Central memory CD8-positive, alpha-beta T cell (primary cell): ENCODE measurements around the gene BACH2.
"Not testable (repeated sequence)": the region's sequence is repeated elsewhere in the genome, so short reads cannot be mapped to it uniquely, and the experiment has no call there.

Experiments used
- ATAC-seq: fragments of 150-1000 bp; cut with Tn5 transposase; replicated peaks from 2 replicates; pipeline ENCODE4 v1.10.0; 2022; ENCODE audit warnings: mild to moderate bottlenecking, moderate FRiP score, moderate number of reproducible peaks; ENCODE audit not compliant: poor library complexity, severe bottlenecking; ENCODE audit errors: extremely low read depth
- DNase-seq, 2 donors: peaks; one replicate each; pipeline ENCODE4 v3.0.0; 2021; ENCODE audit warnings: low spot score in 2 of 2
- H3K27ac Mint-ChIP-seq: one replicate; pipeline ENCODE4 v1.8.0; 2022; ENCODE audit warnings: low read depth, mild to moderate bottlenecking, moderate library complexity, mixed read lengths
- H3K27me3 Mint-ChIP-seq: one replicate; pipeline ENCODE4 v1.8.0; 2022; ENCODE audit warnings: mixed read lengths
- H3K36me3 Mint-ChIP-seq: one replicate; pipeline ENCODE4 v1.8.0; 2022; ENCODE audit warnings: mild to moderate bottlenecking, moderate library complexity, mixed read lengths; ENCODE audit not compliant: insufficient read depth
- H3K4me1 Mint-ChIP-seq: one replicate; pipeline ENCODE4 v1.8.0; 2022; ENCODE audit warnings: mixed read lengths
- H3K4me3 Mint-ChIP-seq: one replicate; pipeline ENCODE4 v1.8.0; 2022; ENCODE audit warnings: mild to moderate bottlenecking, moderate library complexity, mixed read lengths
- H3K9me3 Mint-ChIP-seq: one replicate; pipeline ENCODE4 v1.8.0; 2022; ENCODE audit warnings: mixed read lengths

BACH2 gene

GRCh38 chr6:90209527-90209926, 87.1 kb downstream of the BACH2 start:
- Mint-ChIP-seq H3K4me3 (no peak overlapping the region), H3K9me3 (no peaks in the 10 kb centered on the region), H3K27ac (no peak overlapping the region), H3K36me3 (no peaks in the 10 kb centered on the region), H3K4me1 (peaks cover 11% of the 10 kb centered on the region), H3K27me3 (no peaks in the 10 kb centered on the region)
- no peak for ATAC-seq
- no peak for DNase-seq

DNA sequence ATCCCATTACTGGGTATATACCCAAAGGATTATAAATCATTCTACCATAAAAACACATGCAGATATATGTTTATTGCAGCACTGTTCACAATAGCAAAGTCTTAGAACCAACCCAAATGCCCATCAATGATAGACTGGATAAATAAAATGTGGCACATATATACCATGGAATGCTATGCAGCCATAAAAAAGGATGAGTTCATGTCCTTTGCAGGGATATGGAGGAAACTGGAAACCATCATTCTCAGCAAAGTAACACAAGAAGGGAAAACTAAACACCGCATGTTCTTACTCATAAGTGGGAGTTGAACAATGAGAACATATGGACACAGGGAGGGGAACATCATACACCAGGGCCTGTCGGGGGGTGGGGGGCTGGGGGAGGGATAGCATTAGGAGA, 88.0 kb downstream of the BACH2 start:
- H3K36me3 Mint-ChIP-seq, H3K9me3 Mint-ChIP-seq, DNase-seq, ATAC-seq, H3K27ac Mint-ChIP-seq, H3K4me3 Mint-ChIP-seq, H3K27me3 Mint-ChIP-seq: not testable (repeated sequence)
- H3K4me1 Mint-ChIP-seq: peaks cover 11% of the 10 kb centered on the region

- H3K4me3 Mint-ChIP-seq: no peak overlapping the region
- H3K36me3 Mint-ChIP-seq: peaks cover 4% of the 10 kb centered on the region
- H3K9me3 Mint-ChIP-seq: no peaks in the 10 kb centered on the region
- no peak overlapping the region for H3K27ac Mint-ChIP-seq
- H3K4me1 Mint-ChIP-seq: peaks cover 8% of the 10 kb centered on the region
- no peak for ATAC-seq
- no peak for DNase-seq
- no peaks in the 10 kb centered on the region for H3K27me3 Mint-ChIP-seq
Observed at GRCh38 chr6:90204327-90205056, 92.2 kb downstream of the BACH2 start.

- no peak for ATAC-seq
- peaks cover 8% of the 10 kb centered on the region for H3K4me1 Mint-ChIP-seq
Observed at GRCh38 chr6:90203672-90204071, 93.0 kb downstream of the BACH2 start.

GRCh38 chr6:90202156-90202555, 94.5 kb downstream of the BACH2 start:
- H3K27me3 Mint-ChIP-seq: no peaks in the 10 kb centered on the region
- peaks cover 8% of the 10 kb centered on the region for H3K4me1 Mint-ChIP-seq
- H3K36me3 Mint-ChIP-seq: peaks cover 4% of the 10 kb centered on the region
- no peak overlapping the region for H3K27ac Mint-ChIP-seq
- H3K4me3 Mint-ChIP-seq: no peak overlapping the region
- DNase-seq (no peak), ATAC-seq (no peak)
- H3K9me3 Mint-ChIP-seq: peaks cover 5% of the 10 kb centered on the region

More at GRCh38 chr6:90203672-90204071, 93.0 kb downstream of the BACH2 start:
- no peak overlapping the region for H3K4me3 Mint-ChIP-seq
- H3K9me3 Mint-ChIP-seq: no peaks in the 10 kb centered on the region
- no peak overlapping the region for H3K27ac Mint-ChIP-seq
- no peaks in the 10 kb centered on the region for H3K27me3 Mint-ChIP-seq
- peaks cover 4% of the 10 kb centered on the region for H3K36me3 Mint-ChIP-seq
- DNase-seq: no peak

- peaks cover 8% of the 10 kb centered on the region for H3K4me1 Mint-ChIP-seq
- ATAC-seq (no peak), DNase-seq (no peak)
- peaks cover 4% of the 10 kb centered on the region for H3K36me3 Mint-ChIP-seq
- no peak overlapping the region for H3K27ac Mint-ChIP-seq
- H3K4me3 Mint-ChIP-seq: no peak overlapping the region
- H3K27me3 Mint-ChIP-seq: no peaks in the 10 kb centered on the region
- peaks cover 5% of the 10 kb centered on the region for H3K9me3 Mint-ChIP-seq
Observed at GRCh38 chr6:90199900-90200299, 96.7 kb downstream of the BACH2 start.

DNA sequence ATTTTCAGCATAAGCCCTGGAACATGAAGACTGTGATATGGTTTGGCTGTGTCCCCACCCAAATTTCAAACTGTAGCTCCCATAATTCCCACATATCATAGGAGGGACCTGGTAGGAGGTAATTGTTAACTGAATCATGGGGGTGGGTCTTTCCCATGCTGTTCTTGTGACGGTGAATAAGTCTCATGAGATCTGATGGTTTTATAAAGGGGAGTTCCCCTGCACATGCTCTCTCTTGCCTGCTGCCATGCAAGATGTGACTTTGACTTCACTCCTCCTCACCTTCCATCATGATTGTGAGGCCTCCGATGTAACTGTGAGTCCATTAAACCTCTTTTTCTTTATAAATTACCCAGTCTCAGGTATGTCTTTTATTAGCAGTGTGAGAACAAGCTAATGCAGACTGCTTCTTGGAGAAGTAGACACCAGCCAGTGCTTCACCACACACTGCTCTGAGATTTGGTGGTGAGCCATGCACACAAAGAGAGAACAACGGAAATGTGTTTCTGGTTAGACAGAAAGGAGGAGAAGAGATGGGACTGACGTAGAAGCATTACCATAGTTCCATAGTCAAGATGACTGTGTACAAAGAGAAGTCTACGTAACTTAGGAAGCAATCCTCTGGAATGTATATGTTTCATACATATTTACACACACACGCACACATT, 97.8 kb downstream of the BACH2 start:
- H3K27me3 Mint-ChIP-seq: no peaks in the 10 kb centered on the region
- H3K4me3 Mint-ChIP-seq: no peak overlapping the region
- no peak overlapping the region for H3K27ac Mint-ChIP-seq
- peaks cover 8% of the 10 kb centered on the region for H3K4me1 Mint-ChIP-seq
- no peak for ATAC-seq
- peaks cover 2% of the 10 kb centered on the region for H3K36me3 Mint-ChIP-seq
- peaks cover 5% of the 10 kb centered on the region for H3K9me3 Mint-ChIP-seq
- DNase-seq: no peak

GRCh38 chr6:90197854-90198496, 98.7 kb downstream of the BACH2 start:
- peaks cover 5% of the 10 kb centered on the region for H3K9me3 Mint-ChIP-seq
- H3K27me3 Mint-ChIP-seq: no peaks in the 10 kb centered on the region
- no peak overlapping the region for H3K4me3 Mint-ChIP-seq
- no peaks in the 10 kb centered on the region for H3K36me3 Mint-ChIP-seq
- H3K27ac Mint-ChIP-seq: no peak overlapping the region
- no peak for DNase-seq
- ATAC-seq: no peak
- H3K4me1 Mint-ChIP-seq: peaks cover 8% of the 10 kb centered on the region

DNA sequence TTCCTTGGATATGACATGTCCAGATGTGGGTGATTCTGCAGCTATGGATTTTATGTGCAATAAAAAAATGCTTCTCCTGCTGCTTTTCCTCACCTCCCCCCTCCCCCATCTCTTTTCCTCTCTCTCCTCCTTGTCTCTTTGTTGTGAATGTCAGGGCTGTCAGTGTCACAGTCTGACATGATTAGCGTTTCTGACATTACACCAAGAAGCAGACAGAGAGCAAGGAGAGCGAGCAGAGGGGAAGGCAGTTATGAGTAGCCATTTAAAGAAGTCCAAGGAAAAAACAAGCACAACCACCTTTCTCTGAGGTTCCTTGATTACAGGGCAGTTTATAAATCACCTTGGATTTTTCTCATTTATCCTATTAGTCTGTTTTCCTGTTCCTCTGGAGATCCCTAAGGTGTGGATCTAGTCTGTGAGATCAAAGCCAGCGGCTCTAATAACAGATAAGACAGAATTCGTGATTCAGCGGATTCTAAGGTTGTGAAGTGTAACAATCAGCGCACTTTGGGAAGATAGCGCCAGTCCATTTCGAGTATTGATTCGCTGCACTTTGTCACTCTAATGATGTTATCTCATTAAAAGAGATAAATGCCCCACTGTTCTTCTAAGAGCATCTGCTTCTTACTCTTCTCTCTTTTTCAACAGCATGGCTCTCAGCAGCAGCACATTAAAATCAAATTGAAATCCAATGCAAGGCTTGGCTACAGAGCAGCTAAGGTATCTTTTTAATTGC, 101.4 kb downstream of the BACH2 start:
- ATAC-seq (no peak), DNase-seq (no peak)
- Mint-ChIP-seq H3K9me3 (peaks cover 5% of the 10 kb centered on the region), H3K27me3 (no peaks in the 10 kb centered on the region), H3K36me3 (no peaks in the 10 kb centered on the region), H3K27ac (no peak overlapping the region), H3K4me1 (peaks cover 6% of the 10 kb centered on the region), H3K4me3 (no peak overlapping the region)

- Mint-ChIP-seq H3K4me1 (peaks cover 6% of the 10 kb centered on the region), H3K27ac (no peak overlapping the region), H3K36me3 (no peaks in the 10 kb centered on the region), H3K27me3 (no peaks in the 10 kb centered on the region), H3K9me3 (peaks cover 5% of the 10 kb centered on the region), H3K4me3 (no peak overlapping the region)
- ATAC-seq (no peak), DNase-seq (no peak)
Observed at GRCh38 chr6:90194371-90194841, 102.2 kb downstream of the BACH2 start.

DNA sequence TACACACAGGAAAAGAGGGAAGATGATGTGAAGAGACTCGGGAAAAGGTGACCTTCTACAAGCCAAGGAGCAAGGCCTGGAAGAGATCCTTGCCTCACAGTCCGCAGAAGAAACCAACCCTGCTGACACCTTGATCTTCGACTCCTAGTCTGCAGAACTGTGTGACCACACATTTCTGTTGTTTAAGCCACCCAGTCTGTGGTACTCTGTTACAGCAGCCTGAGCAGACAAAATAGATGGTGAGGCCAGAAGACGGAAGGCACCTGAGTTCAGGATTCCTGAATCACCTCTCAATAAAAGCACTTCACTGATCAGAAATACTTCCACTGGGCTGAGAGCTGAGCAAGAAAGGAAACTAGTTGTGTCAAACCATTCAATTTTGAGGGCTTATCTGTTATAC, 103.3 kb downstream of the BACH2 start:
- no peak overlapping the region for H3K4me3 Mint-ChIP-seq
- no peaks in the 10 kb centered on the region for H3K27me3 Mint-ChIP-seq
- ATAC-seq (no peak), DNase-seq (no peak)
- H3K36me3 Mint-ChIP-seq: no peaks in the 10 kb centered on the region
- peaks cover 3% of the 10 kb centered on the region for H3K9me3 Mint-ChIP-seq
- peaks cover 6% of the 10 kb centered on the region for H3K4me1 Mint-ChIP-seq
- H3K27ac Mint-ChIP-seq: no peak overlapping the region

GRCh38 chr6:90192857-90193256, 103.8 kb downstream of the BACH2 start:
- no peak for DNase-seq
- no peak overlapping the region for H3K27ac Mint-ChIP-seq
- ATAC-seq: no peak
- H3K36me3 Mint-ChIP-seq: no peaks in the 10 kb centered on the region
- H3K27me3 Mint-ChIP-seq: no peaks in the 10 kb centered on the region
- H3K4me1 Mint-ChIP-seq: peaks cover 6% of the 10 kb centered on the region
- H3K4me3 Mint-ChIP-seq: no peak overlapping the region
- H3K9me3 Mint-ChIP-seq: no peaks in the 10 kb centered on the region
